ENCODE data around the gene TIGD3. TPM values are rescaled to one million over a fixed set of nuclear protein-coding genes. Genes with fewer than 3 reads are reported as not detected.

TIGD3 gene
- total and polyA plus RNA-seq, 2 of the 8 experiments (the other 6 are each of a cell fraction or from before 2014, with no cell fraction given): 1.1 to 1.3 TPM

DNA sequence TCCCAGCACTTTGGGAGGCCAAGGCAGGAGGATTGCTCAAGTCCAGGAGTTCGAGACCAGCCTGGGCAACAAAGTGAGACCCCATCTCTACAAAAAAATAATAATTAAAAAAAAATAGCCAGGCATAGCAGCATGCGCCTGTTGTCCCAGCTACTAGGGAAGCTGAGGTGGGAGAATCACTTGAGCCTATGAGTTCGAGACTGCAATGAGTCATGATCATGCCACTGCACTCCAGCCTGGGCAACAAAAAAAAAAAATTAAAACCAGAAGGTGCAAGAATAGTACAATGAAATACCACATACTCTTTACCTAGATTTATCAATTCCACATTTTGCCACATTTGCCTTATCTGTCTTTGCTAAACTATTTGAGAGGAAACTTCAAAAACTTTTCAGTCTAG is 12.7 kb upstream of the TIGD3 start (continued):
- TF ChIP-seq, protein P1, sequence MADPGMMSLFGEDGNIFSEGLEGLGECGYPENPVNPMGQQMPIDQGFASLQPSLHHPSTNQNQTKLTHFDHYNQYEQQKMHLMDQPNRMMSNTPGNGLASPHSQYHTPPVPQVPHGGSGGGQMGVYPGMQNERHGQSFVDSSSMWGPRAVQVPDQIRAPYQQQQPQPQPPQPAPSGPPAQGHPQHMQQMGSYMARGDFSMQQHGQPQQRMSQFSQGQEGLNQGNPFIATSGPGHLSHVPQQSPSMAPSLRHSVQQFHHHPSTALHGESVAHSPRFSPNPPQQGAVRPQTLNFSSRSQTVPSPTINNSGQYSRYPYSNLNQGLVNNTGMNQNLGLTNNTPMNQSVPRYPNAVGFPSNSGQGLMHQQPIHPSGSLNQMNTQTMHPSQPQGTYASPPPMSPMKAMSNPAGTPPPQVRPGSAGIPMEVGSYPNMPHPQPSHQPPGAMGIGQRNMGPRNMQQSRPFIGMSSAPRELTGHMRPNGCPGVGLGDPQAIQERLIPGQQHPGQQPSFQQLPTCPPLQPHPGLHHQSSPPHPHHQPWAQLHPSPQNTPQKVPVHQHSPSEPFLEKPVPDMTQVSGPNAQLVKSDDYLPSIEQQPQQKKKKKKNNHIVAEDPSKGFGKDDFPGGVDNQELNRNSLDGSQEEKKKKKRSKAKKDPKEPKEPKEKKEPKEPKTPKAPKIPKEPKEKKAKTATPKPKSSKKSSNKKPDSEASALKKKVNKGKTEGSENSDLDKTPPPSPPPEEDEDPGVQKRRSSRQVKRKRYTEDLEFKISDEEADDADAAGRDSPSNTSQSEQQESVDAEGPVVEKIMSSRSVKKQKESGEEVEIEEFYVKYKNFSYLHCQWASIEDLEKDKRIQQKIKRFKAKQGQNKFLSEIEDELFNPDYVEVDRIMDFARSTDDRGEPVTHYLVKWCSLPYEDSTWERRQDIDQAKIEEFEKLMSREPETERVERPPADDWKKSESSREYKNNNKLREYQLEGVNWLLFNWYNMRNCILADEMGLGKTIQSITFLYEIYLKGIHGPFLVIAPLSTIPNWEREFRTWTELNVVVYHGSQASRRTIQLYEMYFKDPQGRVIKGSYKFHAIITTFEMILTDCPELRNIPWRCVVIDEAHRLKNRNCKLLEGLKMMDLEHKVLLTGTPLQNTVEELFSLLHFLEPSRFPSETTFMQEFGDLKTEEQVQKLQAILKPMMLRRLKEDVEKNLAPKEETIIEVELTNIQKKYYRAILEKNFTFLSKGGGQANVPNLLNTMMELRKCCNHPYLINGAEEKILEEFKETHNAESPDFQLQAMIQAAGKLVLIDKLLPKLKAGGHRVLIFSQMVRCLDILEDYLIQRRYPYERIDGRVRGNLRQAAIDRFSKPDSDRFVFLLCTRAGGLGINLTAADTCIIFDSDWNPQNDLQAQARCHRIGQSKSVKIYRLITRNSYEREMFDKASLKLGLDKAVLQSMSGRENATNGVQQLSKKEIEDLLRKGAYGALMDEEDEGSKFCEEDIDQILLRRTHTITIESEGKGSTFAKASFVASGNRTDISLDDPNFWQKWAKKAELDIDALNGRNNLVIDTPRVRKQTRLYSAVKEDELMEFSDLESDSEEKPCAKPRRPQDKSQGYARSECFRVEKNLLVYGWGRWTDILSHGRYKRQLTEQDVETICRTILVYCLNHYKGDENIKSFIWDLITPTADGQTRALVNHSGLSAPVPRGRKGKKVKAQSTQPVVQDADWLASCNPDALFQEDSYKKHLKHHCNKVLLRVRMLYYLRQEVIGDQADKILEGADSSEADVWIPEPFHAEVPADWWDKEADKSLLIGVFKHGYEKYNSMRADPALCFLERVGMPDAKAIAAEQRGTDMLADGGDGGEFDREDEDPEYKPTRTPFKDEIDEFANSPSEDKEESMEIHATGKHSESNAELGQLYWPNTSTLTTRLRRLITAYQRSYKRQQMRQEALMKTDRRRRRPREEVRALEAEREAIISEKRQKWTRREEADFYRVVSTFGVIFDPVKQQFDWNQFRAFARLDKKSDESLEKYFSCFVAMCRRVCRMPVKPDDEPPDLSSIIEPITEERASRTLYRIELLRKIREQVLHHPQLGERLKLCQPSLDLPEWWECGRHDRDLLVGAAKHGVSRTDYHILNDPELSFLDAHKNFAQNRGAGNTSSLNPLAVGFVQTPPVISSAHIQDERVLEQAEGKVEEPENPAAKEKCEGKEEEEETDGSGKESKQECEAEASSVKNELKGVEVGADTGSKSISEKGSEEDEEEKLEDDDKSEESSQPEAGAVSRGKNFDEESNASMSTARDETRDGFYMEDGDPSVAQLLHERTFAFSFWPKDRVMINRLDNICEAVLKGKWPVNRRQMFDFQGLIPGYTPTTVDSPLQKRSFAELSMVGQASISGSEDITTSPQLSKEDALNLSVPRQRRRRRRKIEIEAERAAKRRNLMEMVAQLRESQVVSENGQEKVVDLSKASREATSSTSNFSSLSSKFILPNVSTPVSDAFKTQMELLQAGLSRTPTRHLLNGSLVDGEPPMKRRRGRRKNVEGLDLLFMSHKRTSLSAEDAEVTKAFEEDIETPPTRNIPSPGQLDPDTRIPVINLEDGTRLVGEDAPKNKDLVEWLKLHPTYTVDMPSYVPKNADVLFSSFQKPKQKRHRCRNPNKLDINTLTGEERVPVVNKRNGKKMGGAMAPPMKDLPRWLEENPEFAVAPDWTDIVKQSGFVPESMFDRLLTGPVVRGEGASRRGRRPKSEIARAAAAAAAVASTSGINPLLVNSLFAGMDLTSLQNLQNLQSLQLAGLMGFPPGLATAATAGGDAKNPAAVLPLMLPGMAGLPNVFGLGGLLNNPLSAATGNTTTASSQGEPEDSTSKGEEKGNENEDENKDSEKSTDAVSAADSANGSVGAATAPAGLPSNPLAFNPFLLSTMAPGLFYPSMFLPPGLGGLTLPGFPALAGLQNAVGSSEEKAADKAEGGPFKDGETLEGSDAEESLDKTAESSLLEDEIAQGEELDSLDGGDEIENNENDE (IDR thresholded peaks at IDR 0.05; ENCODE audit: insufficient replicate concordance, low read length): no peak
- TF ChIP-seq BACH1 (IDR thresholded peaks at IDR 0.05; ENCODE audit: low read length): no peak
- TF ChIP-seq EGR1 (IDR thresholded peaks at IDR 0.05; ENCODE audit: borderline replicate concordance, low read depth, low read length): no peak
- no peak for TF ChIP-seq SP1 (IDR thresholded peaks at IDR 0.05; ENCODE audit: low read depth, low read length)
- no peak for TF ChIP-seq NANOG (IDR thresholded peaks at IDR 0.05; ENCODE audit: insufficient read depth, low read depth, low read length, poor library complexity, severe bottlenecking)
- TF ChIP-seq, protein P2, sequence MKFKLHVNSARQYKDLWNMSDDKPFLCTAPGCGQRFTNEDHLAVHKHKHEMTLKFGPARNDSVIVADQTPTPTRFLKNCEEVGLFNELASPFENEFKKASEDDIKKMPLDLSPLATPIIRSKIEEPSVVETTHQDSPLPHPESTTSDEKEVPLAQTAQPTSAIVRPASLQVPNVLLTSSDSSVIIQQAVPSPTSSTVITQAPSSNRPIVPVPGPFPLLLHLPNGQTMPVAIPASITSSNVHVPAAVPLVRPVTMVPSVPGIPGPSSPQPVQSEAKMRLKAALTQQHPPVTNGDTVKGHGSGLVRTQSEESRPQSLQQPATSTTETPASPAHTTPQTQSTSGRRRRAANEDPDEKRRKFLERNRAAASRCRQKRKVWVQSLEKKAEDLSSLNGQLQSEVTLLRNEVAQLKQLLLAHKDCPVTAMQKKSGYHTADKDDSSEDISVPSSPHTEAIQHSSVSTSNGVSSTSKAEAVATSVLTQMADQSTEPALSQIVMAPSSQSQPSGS (IDR thresholded peaks at IDR 0.05; ENCODE audit: low read length): no peak
- no peak for TF ChIP-seq SAP30 (IDR thresholded peaks at IDR 0.05; ENCODE audit: insufficient read depth, insufficient replicate concordance, low read length)
- TF ChIP-seq TAF7 (optimal IDR thresholded peaks at IDR 0.05; ENCODE audit: borderline replicate concordance, low read depth, low read length): no peak
- no peak for TF ChIP-seq BRCA1 (IDR thresholded peaks at IDR 0.05; ENCODE audit: low read depth, low read length)
- no peak for TF ChIP-seq POU5F1 (IDR thresholded peaks at IDR 0.05; ENCODE audit: low read depth, low read length)

Data from H1 (cell line).